Mucosa of descending colon (tissue), 3 donors: ENCODE measurements around the gene UNC5C. TPM values are rescaled to one million over a fixed set of nuclear protein-coding genes. Genes with fewer than 3 reads are reported as not detected.
"Not testable (repeated sequence)": the region's sequence is repeated elsewhere in the genome, so short reads cannot be mapped to it uniquely, and the experiment has no call there.

Source experiments
- ATAC-seq: fragments of 200-7000 bp; cut with Tn5 transposase; one replicate; pipeline ENCODE4 v1.9.1; 2020; ENCODE audit warnings: mild to moderate bottlenecking, moderate library complexity
- DNase-seq, 3 donors: peaks; one replicate each; pipeline ENCODE4 v3.0.0-alpha.2; 2020
- H3K36me3 ChIP-seq: fragments of 200-600 bp; one replicate; pipeline ENCODE4 v1.8.0; 2021; ENCODE audit warnings: low read depth, mild to moderate bottlenecking
- H3K4me1 ChIP-seq: fragments of 200-600 bp; one replicate; pipeline ENCODE4 v1.8.0; 2021; ENCODE audit warnings: low read depth, mild to moderate bottlenecking
- H3K4me3 ChIP-seq: fragments of 200-600 bp; one replicate; pipeline ENCODE4 v1.8.0; 2021; ENCODE audit warnings: mild to moderate bottlenecking
- H3K9me3 ChIP-seq: fragments of 200-600 bp; one replicate; pipeline ENCODE4 v1.8.0; 2021; ENCODE audit warnings: mild to moderate bottlenecking
- CTCF ChIP-seq: fragments of 200-600 bp; IDR thresholded peaks from one replicate; pipeline ENCODE4 v1.8.0; 2022; ENCODE audit warnings: antibody characterized with exemption, mild to moderate bottlenecking
- intact Hi-C, 2 donors: fragments of 100-400 bp; cut with DNase I in 1 of 2; cut with micrococcal nuclease in 1 of 2; formaldehyde crosslinking; loops; one replicate each; pipeline versions ENCODE4 v1.11.0 to v1.11.1; 2022; cut with DNase I, micrococcal nuclease
- total RNA-seq, 3 donors: library from RNA; stranded (reverse); fragmentation: NEBNext Ultra II Directional in 2 of 3; extraction: Animal tissue kit (Norgen Biotek cat#: 25700) in 2 of 3; gene quantifications; one replicate each; pipeline versions ENCODE4 v1.2.1 to v1.2.4, GENCODE V29; 2021 to 2023
- donor health status: DM: no; HTN: no; CAD: no; lungs with moderate emphysema.
- donor health status: DM: no; HTN: no; CAD: no.
- donor health status: DM: no; HTN: yes; CAD: no.

The UNC5C gene
- total RNA-seq, 3 donors from 2014 or later: 3.1 to 7.2 (median 4.6) TPM

- TF ChIP-seq CTCF: no peak
- intact Hi-C loops: no loop called here
- no peaks in the 10 kb centered on the region for H3K36me3 ChIP-seq
- no peak overlapping the region for H3K4me3 ChIP-seq
- H3K4me1 ChIP-seq: no peaks in the 10 kb centered on the region
- ATAC-seq (no peak), DNase-seq (no peak)
- no peaks in the 10 kb centered on the region for H3K9me3 ChIP-seq
Measured at GRCh38 chr4:95153182-95153581, 395.6 kb downstream of the UNC5C start.

DNA sequence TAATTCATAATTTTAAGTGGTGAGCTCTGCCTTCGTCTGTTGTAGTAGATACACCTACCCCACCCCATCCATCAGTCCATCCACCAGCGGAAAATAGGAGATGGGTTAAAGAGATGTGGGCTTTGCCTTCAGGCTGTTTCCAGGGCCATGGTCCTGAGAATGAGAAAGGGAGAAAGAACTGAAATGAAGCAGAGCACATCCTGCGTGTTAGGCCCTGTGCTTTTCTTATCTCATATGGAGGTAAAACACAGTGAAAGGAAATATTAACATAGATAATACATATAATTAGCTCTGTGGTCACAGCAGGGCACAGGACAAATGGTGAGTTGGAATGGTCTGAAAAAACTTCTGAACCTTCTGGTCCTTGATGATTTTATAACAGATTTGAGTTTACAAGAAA lies 397.5 kb downstream of the UNC5C start:
- Histone ChIP-seq H3K36me3 (no peaks in the 10 kb centered on the region), H3K9me3 (no peaks in the 10 kb centered on the region), H3K4me1 (no peaks in the 10 kb centered on the region), H3K4me3 (no peak overlapping the region)
- intact Hi-C loops: no loop called here
- DNase-seq (no peak), ATAC-seq (no peak)
- TF ChIP-seq CTCF: no peak

DNA sequence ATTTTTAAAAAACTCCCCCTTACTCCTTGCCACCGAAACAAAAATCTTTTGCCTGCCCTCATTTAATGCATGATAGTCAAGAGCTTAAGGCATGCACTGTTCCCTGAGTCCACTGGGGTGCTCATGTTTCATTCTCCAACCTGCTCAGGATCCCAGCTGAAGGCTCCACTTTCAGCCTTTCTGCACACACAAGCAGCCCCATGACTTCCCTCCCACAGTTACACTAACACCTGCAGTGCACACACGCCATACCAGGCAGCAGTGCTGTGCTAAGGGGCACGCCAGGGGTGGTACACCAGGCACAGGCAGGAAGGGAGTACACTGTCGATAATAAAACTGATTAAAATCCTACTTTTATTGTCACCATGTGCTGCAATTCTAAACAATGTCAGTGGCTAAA lies 405.8 kb downstream of the UNC5C start:
- TF ChIP-seq CTCF: no peak
- ATAC-seq: no peak
- intact Hi-C loops: no loop called here
- no peaks in the 10 kb centered on the region for H3K36me3 ChIP-seq
- no peak for DNase-seq
- H3K4me1 ChIP-seq: no peaks in the 10 kb centered on the region
- no peak overlapping the region for H3K4me3 ChIP-seq
- H3K9me3 ChIP-seq: no peaks in the 10 kb centered on the region

DNA sequence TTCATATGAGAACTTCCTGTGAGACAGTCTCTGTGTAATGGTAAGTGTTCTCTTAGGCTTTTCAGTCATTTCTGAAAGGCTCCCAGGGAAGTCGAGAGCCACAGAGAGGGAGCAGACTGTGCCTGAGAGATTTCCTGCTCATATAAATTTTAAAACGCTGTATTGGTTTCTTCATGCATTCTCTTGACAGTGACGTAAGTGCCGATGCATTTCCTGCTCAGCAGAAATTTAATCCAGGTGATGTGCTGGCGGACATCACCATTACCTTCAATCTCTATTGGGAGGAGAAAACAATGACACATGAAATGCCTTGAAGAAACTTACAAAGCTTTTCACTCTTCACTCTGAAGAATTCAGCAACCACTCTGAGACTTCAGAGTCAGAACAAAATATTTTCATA lies 407.4 kb downstream of the UNC5C start:
- DNase-seq (no peak), ATAC-seq (no peak)
- no peak for TF ChIP-seq CTCF
- Histone ChIP-seq H3K9me3 (no peaks in the 10 kb centered on the region), H3K36me3 (no peaks in the 10 kb centered on the region), H3K4me3 (no peak overlapping the region), H3K4me1 (no peaks in the 10 kb centered on the region)
- intact Hi-C loops: no loop called here

GRCh38 chr4:95139424-95139823 lies 409.3 kb downstream of the UNC5C start:
- intact Hi-C loops: not testable (repeated sequence)

GRCh38 chr4:95134016-95134415 lies 414.8 kb downstream of the UNC5C start:
- intact Hi-C loops, H3K4me1 ChIP-seq, H3K4me3 ChIP-seq, ATAC-seq, DNase-seq, H3K9me3 ChIP-seq, H3K36me3 ChIP-seq: not testable (repeated sequence)

More at GRCh38 chr4:95139424-95139823, 409.3 kb downstream of the UNC5C start:
- not testable (repeated sequence) for H3K9me3 ChIP-seq, H3K4me1 ChIP-seq, ATAC-seq, H3K4me3 ChIP-seq, H3K36me3 ChIP-seq
- DNase-seq: peak in 1 of 3 donors; percentile 46

GRCh38 chr4:95129821-95130311 lies 418.9 kb downstream of the UNC5C start:
- DNase-seq (no peak), ATAC-seq (peak; percentile 49)
- no peaks in the 10 kb centered on the region for H3K9me3 ChIP-seq
- no peaks in the 10 kb centered on the region for H3K36me3 ChIP-seq
- intact Hi-C loops: no loop called here
- no peak for TF ChIP-seq CTCF
- no peaks in the 10 kb centered on the region for H3K4me1 ChIP-seq
- no peak overlapping the region for H3K4me3 ChIP-seq
